ENCODE measurements around the gene TM9SF2. TPM values are rescaled to one million over a fixed set of nuclear protein-coding genes. Genes with fewer than 3 reads are reported as not detected.

TM9SF2 gene
- total RNA-seq, 1 experiment from 2014 or later: 67.9 TPM

DNA sequence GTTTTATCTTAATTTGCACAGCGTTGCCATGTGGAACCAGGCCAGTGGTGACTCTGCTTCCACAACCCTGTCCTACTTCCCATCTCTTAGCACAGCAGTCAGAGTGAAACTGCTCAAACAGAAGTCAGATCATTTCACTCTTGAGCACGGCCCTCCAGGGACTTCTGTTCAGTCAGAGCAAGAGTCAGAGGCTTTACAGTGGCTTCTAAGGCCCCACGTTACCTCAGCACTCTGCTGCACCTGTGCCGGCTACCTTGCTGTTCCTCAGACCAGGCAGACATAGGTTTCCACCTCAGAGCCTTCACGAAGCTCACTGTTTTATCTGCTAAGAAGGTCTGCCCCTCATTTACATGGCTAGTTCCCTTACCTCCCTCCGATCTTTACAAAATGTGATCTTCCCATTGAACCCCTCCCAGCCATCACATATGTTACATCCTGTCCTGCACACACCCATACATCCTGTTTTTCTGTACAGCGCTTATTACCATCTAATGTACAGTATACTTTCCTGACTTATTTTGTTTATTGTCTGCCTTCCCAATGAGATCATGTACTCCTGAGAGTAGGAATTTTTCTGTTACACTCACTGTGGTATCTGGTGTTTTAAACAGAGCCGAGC, 41.6 kb downstream of the TM9SF2 start:
- peaks cover 5% of the 10 kb centered on the region; the same call in 1 of the 2 replicates for H3K36me3 ChIP-seq (ENCODE audit: control insufficient read depth, insufficient read depth, low read length)
- ATAC-seq: no peak
- DNase-seq (ENCODE audit: low read depth, low spot score): no peak
- in situ Hi-C loops (cut with HindIII; ENCODE audit: low pct_unique_long_range_greater_than_20kb, low sequenced_read_pairs): no loop called here
- CTCF ChIA-PET: no interaction called here
- POLR2A ChIA-PET: no interaction called here
- H3K4me3 ChIP-seq (ENCODE audit: low read depth in 2 of 2, low read length in 2 of 2): no peak overlapping the region
- H3K27me3 ChIP-seq (ENCODE audit: control insufficient read depth, insufficient read depth, low read length): no peaks in the 10 kb centered on the region
- H3K27ac ChIP-seq (ENCODE audit: low read length): no peak overlapping the region
- no peaks in the 10 kb centered on the region for H3K4me1 ChIP-seq (ENCODE audit: control insufficient read depth, insufficient read depth, low read length)
- no peaks in the 10 kb centered on the region for H3K9me3 ChIP-seq (ENCODE audit: control insufficient read depth, insufficient read depth, low read depth, low read length)
- TF ChIP-seq TCF7L2 (IDR thresholded peaks at IDR 0.05; ENCODE audit: low read depth, low read length): no peak
- intact Hi-C loops (cut with micrococcal nuclease; ENCODE audit: unreplicated experiment): no loop called here
- no TSS peak for BruUV-seq (replicated peaks)

DNA sequence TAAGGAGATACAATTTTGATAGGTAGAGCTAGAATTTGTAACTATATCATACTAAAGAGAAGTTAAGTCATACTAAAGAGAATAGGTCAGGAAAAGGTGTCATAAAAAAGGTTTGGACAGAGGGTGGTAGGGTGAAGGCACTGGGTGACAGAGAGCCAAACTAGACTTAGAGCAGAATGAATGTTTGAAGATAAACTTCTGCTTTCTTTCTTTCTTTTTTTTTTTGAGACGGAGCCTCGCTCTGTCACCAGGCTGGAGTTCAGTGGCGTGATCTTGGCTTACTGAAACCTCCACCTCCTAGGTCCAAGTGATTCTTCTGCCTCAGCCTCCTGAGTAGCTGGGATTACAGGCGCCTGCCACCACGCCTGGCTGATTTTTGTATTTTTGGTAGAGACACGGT, 44.1 kb downstream of the TM9SF2 start:
- no TSS peak for BruUV-seq (replicated peaks)
- CTCF ChIA-PET: no interaction called here
- H3K36me3 ChIP-seq (ENCODE audit: control insufficient read depth, insufficient read depth, low read length): peaks cover 7% of the 10 kb centered on the region; the same call in 1 of the 2 replicates
- no peak overlapping the region for H3K4me3 ChIP-seq (ENCODE audit: low read depth in 2 of 2, low read length in 2 of 2)
- ATAC-seq: no peak
- intact Hi-C loops (cut with micrococcal nuclease; ENCODE audit: unreplicated experiment): no loop called here
- no peaks in the 10 kb centered on the region for H3K4me1 ChIP-seq (ENCODE audit: control insufficient read depth, insufficient read depth, low read length)
- no peak for DNase-seq (ENCODE audit: low read depth, low spot score)
- H3K27me3 ChIP-seq (ENCODE audit: control insufficient read depth, insufficient read depth, low read length): no peaks in the 10 kb centered on the region
- POLR2A ChIA-PET: no interaction called here
- no peaks in the 10 kb centered on the region for H3K9me3 ChIP-seq (ENCODE audit: control insufficient read depth, insufficient read depth, low read depth, low read length)
- H3K27ac ChIP-seq (ENCODE audit: low read length): no peak overlapping the region
- TF ChIP-seq, protein P1, sequence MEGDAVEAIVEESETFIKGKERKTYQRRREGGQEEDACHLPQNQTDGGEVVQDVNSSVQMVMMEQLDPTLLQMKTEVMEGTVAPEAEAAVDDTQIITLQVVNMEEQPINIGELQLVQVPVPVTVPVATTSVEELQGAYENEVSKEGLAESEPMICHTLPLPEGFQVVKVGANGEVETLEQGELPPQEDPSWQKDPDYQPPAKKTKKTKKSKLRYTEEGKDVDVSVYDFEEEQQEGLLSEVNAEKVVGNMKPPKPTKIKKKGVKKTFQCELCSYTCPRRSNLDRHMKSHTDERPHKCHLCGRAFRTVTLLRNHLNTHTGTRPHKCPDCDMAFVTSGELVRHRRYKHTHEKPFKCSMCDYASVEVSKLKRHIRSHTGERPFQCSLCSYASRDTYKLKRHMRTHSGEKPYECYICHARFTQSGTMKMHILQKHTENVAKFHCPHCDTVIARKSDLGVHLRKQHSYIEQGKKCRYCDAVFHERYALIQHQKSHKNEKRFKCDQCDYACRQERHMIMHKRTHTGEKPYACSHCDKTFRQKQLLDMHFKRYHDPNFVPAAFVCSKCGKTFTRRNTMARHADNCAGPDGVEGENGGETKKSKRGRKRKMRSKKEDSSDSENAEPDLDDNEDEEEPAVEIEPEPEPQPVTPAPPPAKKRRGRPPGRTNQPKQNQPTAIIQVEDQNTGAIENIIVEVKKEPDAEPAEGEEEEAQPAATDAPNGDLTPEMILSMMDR (IDR thresholded peaks at IDR 0.05): no peak
- TF ChIP-seq TCF7L2 (IDR thresholded peaks at IDR 0.05; ENCODE audit: low read depth, low read length) (no peak), SIN3A (IDR thresholded peaks at IDR 0.05; ENCODE audit: borderline replicate concordance, insufficient read depth, low read depth, low read length) (no peak)
- in situ Hi-C loops (cut with HindIII; ENCODE audit: low pct_unique_long_range_greater_than_20kb, low sequenced_read_pairs): no loop called here

DNA sequence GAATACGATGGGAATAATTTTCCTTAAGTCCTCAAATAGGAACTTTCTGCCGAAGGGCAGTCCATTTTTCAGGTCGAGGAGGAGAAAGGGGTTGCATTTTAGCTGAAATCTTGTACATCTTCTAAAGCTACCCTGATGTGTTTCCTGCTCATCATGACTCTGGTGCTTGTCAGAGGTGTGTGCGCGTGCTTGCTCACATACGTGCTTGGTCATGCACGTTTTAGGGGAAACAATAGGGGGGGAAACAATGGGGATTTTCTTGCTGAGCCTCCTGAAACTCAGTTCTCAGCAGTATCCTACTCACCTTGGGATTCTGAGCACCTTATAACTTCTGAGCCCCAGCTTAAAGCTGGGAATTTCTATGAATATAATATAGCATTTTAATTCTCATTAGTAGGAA, 44.7 kb downstream of the TM9SF2 start:
- TF ChIP-seq, protein P2, sequence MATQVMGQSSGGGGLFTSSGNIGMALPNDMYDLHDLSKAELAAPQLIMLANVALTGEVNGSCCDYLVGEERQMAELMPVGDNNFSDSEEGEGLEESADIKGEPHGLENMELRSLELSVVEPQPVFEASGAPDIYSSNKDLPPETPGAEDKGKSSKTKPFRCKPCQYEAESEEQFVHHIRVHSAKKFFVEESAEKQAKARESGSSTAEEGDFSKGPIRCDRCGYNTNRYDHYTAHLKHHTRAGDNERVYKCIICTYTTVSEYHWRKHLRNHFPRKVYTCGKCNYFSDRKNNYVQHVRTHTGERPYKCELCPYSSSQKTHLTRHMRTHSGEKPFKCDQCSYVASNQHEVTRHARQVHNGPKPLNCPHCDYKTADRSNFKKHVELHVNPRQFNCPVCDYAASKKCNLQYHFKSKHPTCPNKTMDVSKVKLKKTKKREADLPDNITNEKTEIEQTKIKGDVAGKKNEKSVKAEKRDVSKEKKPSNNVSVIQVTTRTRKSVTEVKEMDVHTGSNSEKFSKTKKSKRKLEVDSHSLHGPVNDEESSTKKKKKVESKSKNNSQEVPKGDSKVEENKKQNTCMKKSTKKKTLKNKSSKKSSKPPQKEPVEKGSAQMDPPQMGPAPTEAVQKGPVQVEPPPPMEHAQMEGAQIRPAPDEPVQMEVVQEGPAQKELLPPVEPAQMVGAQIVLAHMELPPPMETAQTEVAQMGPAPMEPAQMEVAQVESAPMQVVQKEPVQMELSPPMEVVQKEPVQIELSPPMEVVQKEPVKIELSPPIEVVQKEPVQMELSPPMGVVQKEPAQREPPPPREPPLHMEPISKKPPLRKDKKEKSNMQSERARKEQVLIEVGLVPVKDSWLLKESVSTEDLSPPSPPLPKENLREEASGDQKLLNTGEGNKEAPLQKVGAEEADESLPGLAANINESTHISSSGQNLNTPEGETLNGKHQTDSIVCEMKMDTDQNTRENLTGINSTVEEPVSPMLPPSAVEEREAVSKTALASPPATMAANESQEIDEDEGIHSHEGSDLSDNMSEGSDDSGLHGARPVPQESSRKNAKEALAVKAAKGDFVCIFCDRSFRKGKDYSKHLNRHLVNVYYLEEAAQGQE (IDR thresholded peaks at IDR 0.05; ENCODE audit: insufficient read depth in 1 of 2, low read depth in 2 of 2, low read length in 1 of 2): no peak
- TF ChIP-seq SIN3A (IDR thresholded peaks at IDR 0.05; ENCODE audit: borderline replicate concordance, insufficient read depth, low read depth, low read length): no peak
- no peak for TF ChIP-seq TCF7L2 (IDR thresholded peaks at IDR 0.05; ENCODE audit: low read depth, low read length)
- no peak for TF ChIP-seq POLR2AphosphoS5 (IDR thresholded peaks at IDR 0.05; ENCODE audit: low read depth, low read length)
- TF ChIP-seq, protein P1 (IDR thresholded peaks at IDR 0.05): no peak
- no peaks in the 10 kb centered on the region for H3K27me3 ChIP-seq (ENCODE audit: control insufficient read depth, insufficient read depth, low read length)
- intact Hi-C loops (cut with micrococcal nuclease; ENCODE audit: unreplicated experiment) (no loop called here), in situ Hi-C loops (cut with HindIII; ENCODE audit: low pct_unique_long_range_greater_than_20kb, low sequenced_read_pairs) (no loop called here)
- POLR2A ChIA-PET: no interaction called here
- no peak overlapping the region for H3K27ac ChIP-seq (ENCODE audit: low read length)
- H3K36me3 ChIP-seq (ENCODE audit: control insufficient read depth, insufficient read depth, low read length): peaks cover 7% of the 10 kb centered on the region; the same call in 1 of the 2 replicates
- CTCF ChIA-PET: no interaction called here
- no TSS peak for BruUV-seq (replicated peaks)
- no peaks in the 10 kb centered on the region for H3K9me3 ChIP-seq (ENCODE audit: control insufficient read depth, insufficient read depth, low read depth, low read length)
- H3K4me3 ChIP-seq (ENCODE audit: low read depth in 2 of 2, low read length in 2 of 2): no peak overlapping the region
- H3K4me1 ChIP-seq (ENCODE audit: control insufficient read depth, insufficient read depth, low read length): no peaks in the 10 kb centered on the region
- ATAC-seq (no peak), DNase-seq (ENCODE audit: low read depth, low spot score) (no peak)

Data from Panc1 (cell line).